ENCODE measurements around the gene JAZF1. TPM values are rescaled to one million over a fixed set of nuclear protein-coding genes. Genes with fewer than 3 reads are reported as not detected.

JAZF1 gene
- total RNA-seq, 1 donor from 2014 or later: 29.4 TPM

GRCh38 chr7:28208506-28208905, 27.9 kb upstream of the JAZF1 start:
- TF ChIP-seq CTCF (IDR thresholded peaks at IDR 0.05; ENCODE audit: borderline replicate concordance): no peak
- intact Hi-C loops (cut with micrococcal nuclease): no loop called here
- Histone ChIP-seq H3K27ac (replicated peaks) (no peak overlapping the region), H3K9me3 (replicated peaks) (no peaks in the 10 kb centered on the region), H3K4me3 (no peak overlapping the region), H3K27me3 (ENCODE audit: low read depth) (no peaks in the 10 kb centered on the region), H3K4me1 (no peaks in the 10 kb centered on the region), H3K36me3 (no peaks in the 10 kb centered on the region)
- no peak for DNase-seq

GRCh38 chr7:28207486-28208158, 27.0 kb upstream of the JAZF1 start:
- Histone ChIP-seq H3K27ac (replicated peaks) (no peak overlapping the region), H3K36me3 (no peaks in the 10 kb centered on the region), H3K4me3 (no peak overlapping the region), H3K9me3 (replicated peaks) (no peaks in the 10 kb centered on the region), H3K4me1 (no peaks in the 10 kb centered on the region), H3K27me3 (ENCODE audit: low read depth) (no peaks in the 10 kb centered on the region)
- no peak for TF ChIP-seq CTCF (IDR thresholded peaks at IDR 0.05; ENCODE audit: borderline replicate concordance)
- intact Hi-C loops (cut with micrococcal nuclease): no loop called here
- no peak for DNase-seq

- Histone ChIP-seq H3K27me3 (ENCODE audit: low read depth) (no peaks in the 10 kb centered on the region), H3K27ac (replicated peaks) (no peak overlapping the region), H3K4me1 (peaks cover 5% of the 10 kb centered on the region), H3K4me3 (no peak overlapping the region), H3K9me3 (replicated peaks) (no peaks in the 10 kb centered on the region), H3K36me3 (no peaks in the 10 kb centered on the region)
- DNase-seq: no peak
- TF ChIP-seq CTCF (IDR thresholded peaks at IDR 0.05; ENCODE audit: borderline replicate concordance): no peak
- intact Hi-C loops (cut with micrococcal nuclease): no loop called here
These were observed 24.9 kb upstream of the JAZF1 start for GRCh38 chr7:28205506-28205905.

- DNase-seq: no peak
- Histone ChIP-seq H3K27ac (replicated peaks) (no peak overlapping the region), H3K36me3 (no peaks in the 10 kb centered on the region), H3K27me3 (ENCODE audit: low read depth) (no peaks in the 10 kb centered on the region), H3K4me3 (no peak overlapping the region), H3K4me1 (peaks cover 8% of the 10 kb centered on the region), H3K9me3 (replicated peaks) (no peaks in the 10 kb centered on the region)
- intact Hi-C loops (cut with micrococcal nuclease): no loop called here
- no peak for TF ChIP-seq CTCF (IDR thresholded peaks at IDR 0.05; ENCODE audit: borderline replicate concordance)
These were observed 23.1 kb upstream of the JAZF1 start for GRCh38 chr7:28203508-28204240.

GRCh38 chr7:28202222-28202621, 21.6 kb upstream of the JAZF1 start:
- H3K27me3 ChIP-seq (ENCODE audit: low read depth): no peaks in the 10 kb centered on the region
- H3K27ac ChIP-seq (replicated peaks): no peak overlapping the region
- DNase-seq: no peak
- no peak overlapping the region for H3K4me3 ChIP-seq
- H3K36me3 ChIP-seq: no peaks in the 10 kb centered on the region
- intact Hi-C loops (cut with micrococcal nuclease): no loop called here
- no peaks in the 10 kb centered on the region for H3K9me3 ChIP-seq (replicated peaks)
- TF ChIP-seq CTCF (IDR thresholded peaks at IDR 0.05; ENCODE audit: borderline replicate concordance): no peak
- H3K4me1 ChIP-seq: peaks cover 8% of the 10 kb centered on the region

All from left ventricle myocardium inferior (tissue), 1 donor.